Measurements from ENCODE around the gene APOL3. TPM values are rescaled to one million over a fixed set of nuclear protein-coding genes. Genes with fewer than 3 reads are reported as not detected.
A peak's percentile ranks its signal among the peaks of the same experiment; 100 is the strongest.

The APOL3 gene
- total and polyA plus RNA-seq, 2 donors (not counting 3 experiments of a cell fraction or from before 2014, with no cell fraction given), result 17.9 to 36.9 TPM

DNA sequence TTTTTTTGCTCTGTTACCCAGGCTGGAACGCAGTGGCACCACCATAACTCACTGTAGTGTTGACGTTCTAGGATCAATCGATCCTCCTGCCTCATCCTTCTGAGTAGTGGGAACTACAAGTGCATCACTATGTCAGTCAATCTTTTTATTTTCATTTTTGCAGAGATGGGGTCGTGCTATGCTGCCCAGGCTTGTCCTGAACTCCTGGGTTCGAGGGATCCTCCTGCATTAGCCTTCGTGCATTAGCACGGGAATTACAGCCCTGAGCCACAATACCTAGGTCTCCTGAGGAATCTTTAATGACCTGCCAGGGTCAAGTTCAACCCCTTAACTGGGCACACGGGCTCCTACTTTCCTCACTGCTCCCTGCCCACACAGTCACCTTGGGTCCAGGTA, 4.4 kb downstream of the APOL3 start:
- intact Hi-C loops (cut with micrococcal nuclease), result no loop called here
- peak overlapping the region in 1 of 3 experiments; percentile 14 for H3K4me3 ChIP-seq (replicated peaks in 1 of 3; ENCODE audit: insufficient read depth in 1 of 3, low read depth in 1 of 3, low read length in 3 of 3)
- DNase-seq (ENCODE audit: low read depth, low spot score), result no peak
- POLR2A ChIA-PET, result no interaction called here
- no peaks in the 10 kb centered on the region for H3K79me2 ChIP-seq (ENCODE audit: control insufficient read depth, insufficient read depth, low read length)
- dilution Hi-C loops (cut with MboI; ENCODE audit: extremely low pct_ligation_motif_present, low sequenced_read_pairs), result no loop called here
- no peaks in the 10 kb centered on the region for H3K36me3 ChIP-seq (ENCODE audit: control insufficient read depth in 2 of 2, extremely low read depth in 1 of 2, insufficient read depth in 2 of 2, low read length in 2 of 2)
- peak overlapping the region; percentile 64 for H2AFZ ChIP-seq (ENCODE audit: low read depth, low read length)
- H3K27me3 ChIP-seq (ENCODE audit: control insufficient read depth in 2 of 2, insufficient read depth in 2 of 2, low read length in 2 of 2), result no peaks in the 10 kb centered on the region
- CTCF ChIA-PET, result interaction anchor here (0.9 to 4.3 kb wide), 7 partner anchors 11 to 82 kb away, joined by 3 to 26 read pairs (median 6); partner anchors contain the start of gene APOL2
- no peaks in the 10 kb centered on the region for H4K20me1 ChIP-seq (replicated peaks; ENCODE audit: control insufficient read depth, extremely low read depth, insufficient read depth, low read length)
- H3K27ac ChIP-seq (ENCODE audit: insufficient read depth, low read depth, low read length), result peak overlapping the region; percentile 98
- H3K4me1 ChIP-seq (ENCODE audit: control insufficient read depth, extremely low read depth, insufficient read depth, low read length), result peaks cover 41% of the 10 kb centered on the region
- no TSS peak for BruUV-seq (replicated peaks)
- TF ChIP-seq, protein P1, sequence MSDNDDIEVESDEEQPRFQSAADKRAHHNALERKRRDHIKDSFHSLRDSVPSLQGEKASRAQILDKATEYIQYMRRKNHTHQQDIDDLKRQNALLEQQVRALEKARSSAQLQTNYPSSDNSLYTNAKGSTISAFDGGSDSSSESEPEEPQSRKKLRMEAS (IDR thresholded peaks at IDR 0.05; ENCODE audit: insufficient read depth, insufficient read length), result no peak
- TF ChIP-seq EZH2 (IDR thresholded peaks at IDR 0.05; ENCODE audit: borderline replicate concordance, low read depth, low read length, severe bottlenecking) (no peak), POLR2A (IDR thresholded peaks at IDR 0.05; ENCODE audit: low read depth, low read length) (no peak), POLR2AphosphoS5 (IDR thresholded peaks at IDR 0.05; ENCODE audit: insufficient read depth, low read depth, low read length) (no peak)
- TF ChIP-seq, protein P2, sequence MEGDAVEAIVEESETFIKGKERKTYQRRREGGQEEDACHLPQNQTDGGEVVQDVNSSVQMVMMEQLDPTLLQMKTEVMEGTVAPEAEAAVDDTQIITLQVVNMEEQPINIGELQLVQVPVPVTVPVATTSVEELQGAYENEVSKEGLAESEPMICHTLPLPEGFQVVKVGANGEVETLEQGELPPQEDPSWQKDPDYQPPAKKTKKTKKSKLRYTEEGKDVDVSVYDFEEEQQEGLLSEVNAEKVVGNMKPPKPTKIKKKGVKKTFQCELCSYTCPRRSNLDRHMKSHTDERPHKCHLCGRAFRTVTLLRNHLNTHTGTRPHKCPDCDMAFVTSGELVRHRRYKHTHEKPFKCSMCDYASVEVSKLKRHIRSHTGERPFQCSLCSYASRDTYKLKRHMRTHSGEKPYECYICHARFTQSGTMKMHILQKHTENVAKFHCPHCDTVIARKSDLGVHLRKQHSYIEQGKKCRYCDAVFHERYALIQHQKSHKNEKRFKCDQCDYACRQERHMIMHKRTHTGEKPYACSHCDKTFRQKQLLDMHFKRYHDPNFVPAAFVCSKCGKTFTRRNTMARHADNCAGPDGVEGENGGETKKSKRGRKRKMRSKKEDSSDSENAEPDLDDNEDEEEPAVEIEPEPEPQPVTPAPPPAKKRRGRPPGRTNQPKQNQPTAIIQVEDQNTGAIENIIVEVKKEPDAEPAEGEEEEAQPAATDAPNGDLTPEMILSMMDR (IDR thresholded peaks at IDR 0.05; ENCODE audit: extremely low read depth in 1 of 2, insufficient read depth in 1 of 2, low read depth in 1 of 2, low read length in 2 of 2), result no peak
- H3K9ac ChIP-seq (replicated peaks; ENCODE audit: extremely low read depth, insufficient read depth, low read length), result peak overlapping the region; percentile 89
- peak overlapping the region; percentile 96 for H3K4me2 ChIP-seq (ENCODE audit: insufficient read depth, low read length)
- no peak for FAIRE-seq
- no peaks in the 10 kb centered on the region for H3K9me1 ChIP-seq (replicated peaks; ENCODE audit: control insufficient read depth, extremely low read depth, insufficient read depth, low read length)
- no peaks in the 10 kb centered on the region for H3K9me3 ChIP-seq (replicated peaks; ENCODE audit: control insufficient read depth, insufficient read depth, low read length)

DNA sequence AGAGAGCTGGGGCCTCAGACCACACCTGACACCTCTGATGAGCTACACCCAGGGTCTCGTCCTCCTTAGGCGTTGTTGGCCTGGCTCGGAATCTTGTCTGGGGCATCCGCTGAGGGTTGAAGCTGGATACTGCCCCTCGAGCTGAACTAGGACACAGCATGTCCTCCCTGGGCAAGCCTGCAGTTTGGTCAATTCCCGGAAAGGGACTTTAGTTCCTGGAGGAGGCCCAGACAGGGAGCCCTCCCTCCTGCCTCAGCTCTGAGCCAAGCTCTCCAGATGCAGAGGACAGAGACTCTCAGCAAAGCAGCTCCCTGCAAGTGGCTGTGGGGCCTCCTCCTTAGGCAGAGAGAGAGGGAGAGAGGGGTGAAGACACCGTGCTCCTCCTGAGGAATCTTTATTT, 4.9 kb downstream of the APOL3 start:
- ChIA-PET POLR2A (no interaction called here), CTCF (interaction anchor here (0.9 to 4.3 kb wide), 4 partner anchors 10 to 90 kb away, joined by 3 to 26 read pairs (median 5); no protein-coding TSS in a partner anchor)
- Histone ChIP-seq H3K9me3 (replicated peaks; ENCODE audit: control insufficient read depth, insufficient read depth, low read length) (no peaks in the 10 kb centered on the region), H3K27me3 (ENCODE audit: control insufficient read depth in 2 of 2, insufficient read depth in 2 of 2, low read length in 2 of 2) (no peaks in the 10 kb centered on the region), H2AFZ (ENCODE audit: low read depth, low read length) (peak overlapping the region; percentile 39), H3K4me3 (replicated peaks in 1 of 3; ENCODE audit: insufficient read depth in 1 of 3, low read depth in 1 of 3, low read length in 3 of 3) (no peak overlapping the region), H3K36me3 (ENCODE audit: control insufficient read depth in 2 of 2, extremely low read depth in 1 of 2, insufficient read depth in 2 of 2, low read length in 2 of 2) (no peaks in the 10 kb centered on the region), H3K79me2 (ENCODE audit: control insufficient read depth, insufficient read depth, low read length) (no peaks in the 10 kb centered on the region), H3K9me1 (replicated peaks; ENCODE audit: control insufficient read depth, extremely low read depth, insufficient read depth, low read length) (no peaks in the 10 kb centered on the region), H3K9ac (replicated peaks; ENCODE audit: extremely low read depth, insufficient read depth, low read length) (peak overlapping the region; percentile 89), H3K27ac (ENCODE audit: insufficient read depth, low read depth, low read length) (peak overlapping the region; percentile 98), H4K20me1 (replicated peaks; ENCODE audit: control insufficient read depth, extremely low read depth, insufficient read depth, low read length) (no peaks in the 10 kb centered on the region), H3K4me2 (ENCODE audit: insufficient read depth, low read length) (peak overlapping the region; percentile 96), H3K4me1 (ENCODE audit: control insufficient read depth, extremely low read depth, insufficient read depth, low read length) (peaks cover 41% of the 10 kb centered on the region)
- DNase-seq (ENCODE audit: low read depth, low spot score) (peak; percentile 62), FAIRE-seq (peak; percentile 68)
- BruUV-seq (replicated peaks), result no TSS peak
- intact Hi-C loops (cut with micrococcal nuclease) (no loop called here), dilution Hi-C loops (cut with MboI; ENCODE audit: extremely low pct_ligation_motif_present, low sequenced_read_pairs) (no loop called here)
- TF ChIP-seq MYC (IDR thresholded peaks at IDR 0.05; ENCODE audit: low read depth, low read length), result no peak
- TF ChIP-seq POLR2AphosphoS5 (IDR thresholded peaks at IDR 0.05; ENCODE audit: insufficient read depth, low read depth, low read length), result peak; percentile 43

Measured in endothelial cell of umbilical vein (primary cell).